Measurements from ENCODE around the gene DOCK4. TPM values are rescaled to one million over a fixed set of nuclear protein-coding genes. Genes with fewer than 3 reads are reported as not detected.
"Not testable (repeated sequence)": the region's sequence is repeated elsewhere in the genome, so short reads cannot be mapped to it uniquely, and the experiment has no call there.

DOCK4 gene
- under 1 TPM; 0.64 to 0.87 TPM for total RNA-seq

- peak within 1 kb of the TSS; percentile 86 for H3K27ac Mint-ChIP-seq
- H3K36me3 Mint-ChIP-seq, result peaks cover 2% of the 10 kb centered on the region
- H3K27me3 Mint-ChIP-seq, result peaks cover 36% of the 10 kb centered on the region
- H3K4me3 Mint-ChIP-seq, result peak within 1 kb of the TSS; percentile 87
- ATAC-seq (peak; percentile 94), DNase-seq (peak; percentile 99)
- no peaks in the 10 kb centered on the region for H3K9me3 Mint-ChIP-seq (ENCODE audit: low read depth)
- CTCF ChIA-PET, result interaction anchor here (1.2 to 1.3 kb wide), 3 partner anchors 8 to 454 kb away, joined by 3 to 5 read pairs (median 3); no protein-coding TSS in a partner anchor
- H3K4me1 Mint-ChIP-seq, result peaks cover 31% of the 10 kb centered on the region
Observed at GRCh38 chr7:112206238-112206990, at the start of gene DOCK4, which contains the start of gene ZNF277. Gene DOCK4, minus strand, starts transcription at chr7:112206399. Its CDS starts 261 bp downstream, at chr7:112206138. Gene ZNF277, plus strand, starts transcription at chr7:112206695. Its CDS starts 22 bp downstream, at chr7:112206717.

- DNase-seq, result no peak
- Mint-ChIP-seq H3K4me3 (no peak overlapping the region), H3K9me3 (ENCODE audit: low read depth) (no peaks in the 10 kb centered on the region), H3K27me3 (no peaks in the 10 kb centered on the region), H3K36me3 (peaks cover 3% of the 10 kb centered on the region), H3K4me1 (peaks cover 5% of the 10 kb centered on the region), H3K27ac (no peak overlapping the region)
- CTCF ChIA-PET, result no interaction called here
- ATAC-seq, result no peak
Observed at GRCh38 chr7:112255388-112255720, 49.2 kb upstream of the DOCK4 start.

- no peaks in the 10 kb centered on the region for H3K27me3 Mint-ChIP-seq
- CTCF ChIA-PET, result no interaction called here
- peaks cover 5% of the 10 kb centered on the region for H3K4me1 Mint-ChIP-seq
- ATAC-seq, result no peak
- H3K4me3 Mint-ChIP-seq, result no peak overlapping the region
- no peaks in the 10 kb centered on the region for H3K9me3 Mint-ChIP-seq (ENCODE audit: low read depth)
- H3K27ac Mint-ChIP-seq, result no peak overlapping the region
- H3K36me3 Mint-ChIP-seq, result peaks cover 3% of the 10 kb centered on the region
- DNase-seq, result no peak
Observed at GRCh38 chr7:112254709-112255387, 48.6 kb upstream of the DOCK4 start.

GRCh38 chr7:112254156-112254555 lies 48.0 kb upstream of the DOCK4 start:
- Mint-ChIP-seq H3K4me3 (no peak overlapping the region), H3K4me1 (peaks cover 5% of the 10 kb centered on the region), H3K36me3 (peaks cover 3% of the 10 kb centered on the region), H3K9me3 (ENCODE audit: low read depth) (no peaks in the 10 kb centered on the region), H3K27me3 (no peaks in the 10 kb centered on the region), H3K27ac (no peak overlapping the region)
- DNase-seq, result no peak
- no peak for ATAC-seq
- CTCF ChIA-PET, result no interaction called here

GRCh38 chr7:112252691-112253090 lies 46.5 kb upstream of the DOCK4 start:
- H3K27ac Mint-ChIP-seq, result no peak overlapping the region
- H3K4me3 Mint-ChIP-seq, result no peak overlapping the region
- ATAC-seq, result no peak
- no peaks in the 10 kb centered on the region for H3K9me3 Mint-ChIP-seq (ENCODE audit: low read depth)
- H3K36me3 Mint-ChIP-seq, result peaks cover 4% of the 10 kb centered on the region
- H3K4me1 Mint-ChIP-seq, result peaks cover 5% of the 10 kb centered on the region
- no peaks in the 10 kb centered on the region for H3K27me3 Mint-ChIP-seq
- no peak for DNase-seq
- CTCF ChIA-PET, result no interaction called here

GRCh38 chr7:112252141-112252540 lies 45.9 kb upstream of the DOCK4 start:
- H3K36me3 Mint-ChIP-seq, result peaks cover 4% of the 10 kb centered on the region
- no peak overlapping the region for H3K4me3 Mint-ChIP-seq
- no peak for ATAC-seq
- no peak for DNase-seq
- H3K9me3 Mint-ChIP-seq (ENCODE audit: low read depth), result no peaks in the 10 kb centered on the region
- H3K4me1 Mint-ChIP-seq, result peaks cover 5% of the 10 kb centered on the region
- H3K27ac Mint-ChIP-seq, result no peak overlapping the region
- CTCF ChIA-PET, result no interaction called here
- no peaks in the 10 kb centered on the region for H3K27me3 Mint-ChIP-seq

- H3K4me1 Mint-ChIP-seq; H3K36me3 Mint-ChIP-seq; H3K9me3 Mint-ChIP-seq (ENCODE audit: low read depth); H3K27me3 Mint-ChIP-seq; H3K27ac Mint-ChIP-seq; H3K4me3 Mint-ChIP-seq; ATAC-seq; DNase-seq; CTCF ChIA-PET: not testable (repeated sequence)
Observed at GRCh38 chr7:112249967-112250366, 43.8 kb upstream of the DOCK4 start.

GRCh38 chr7:112248598-112248997 lies 42.4 kb upstream of the DOCK4 start:
- Mint-ChIP-seq H3K4me1 (no peaks in the 10 kb centered on the region), H3K27me3 (no peaks in the 10 kb centered on the region), H3K4me3 (no peak overlapping the region), H3K36me3 (peaks cover 4% of the 10 kb centered on the region), H3K9me3 (ENCODE audit: low read depth) (no peaks in the 10 kb centered on the region), H3K27ac (no peak overlapping the region)
- DNase-seq (no peak), ATAC-seq (no peak)
- CTCF ChIA-PET, result no interaction called here

- H3K36me3 Mint-ChIP-seq, result peaks cover 2% of the 10 kb centered on the region
- H3K27ac Mint-ChIP-seq, result no peak overlapping the region
- H3K4me3 Mint-ChIP-seq, result no peak overlapping the region
- H3K9me3 Mint-ChIP-seq (ENCODE audit: low read depth), result peaks cover 2% of the 10 kb centered on the region
- CTCF ChIA-PET, result no interaction called here
- DNase-seq (no peak), ATAC-seq (no peak)
- no peaks in the 10 kb centered on the region for H3K27me3 Mint-ChIP-seq
- no peaks in the 10 kb centered on the region for H3K4me1 Mint-ChIP-seq
Observed at GRCh38 chr7:112238852-112239610, 32.8 kb upstream of the DOCK4 start.

- peaks cover 2% of the 10 kb centered on the region for H3K36me3 Mint-ChIP-seq
- H3K4me3 Mint-ChIP-seq, result no peak overlapping the region
- H3K4me1 Mint-ChIP-seq, result no peaks in the 10 kb centered on the region
Observed at GRCh38 chr7:112238330-112238729, 32.1 kb upstream of the DOCK4 start.

GRCh38 chr7:112236597-112236996 lies 30.4 kb upstream of the DOCK4 start:
- ATAC-seq, result no peak
- H3K36me3 Mint-ChIP-seq, result peaks cover 7% of the 10 kb centered on the region
- DNase-seq, result no peak
- H3K4me1 Mint-ChIP-seq, result no peaks in the 10 kb centered on the region
- peaks cover under 1% of the 10 kb centered on the region for H3K9me3 Mint-ChIP-seq (ENCODE audit: low read depth)
- no peaks in the 10 kb centered on the region for H3K27me3 Mint-ChIP-seq
- H3K27ac Mint-ChIP-seq, result no peak overlapping the region
- H3K4me3 Mint-ChIP-seq, result no peak overlapping the region
- CTCF ChIA-PET, result no interaction called here

More at GRCh38 chr7:112238330-112238729, 32.1 kb upstream of the DOCK4 start:
- Mint-ChIP-seq H3K9me3 (ENCODE audit: low read depth) (peaks cover 2% of the 10 kb centered on the region), H3K27me3 (no peaks in the 10 kb centered on the region), H3K27ac (no peak overlapping the region)
- DNase-seq (no peak), ATAC-seq (no peak)
- CTCF ChIA-PET, result no interaction called here

- Mint-ChIP-seq H3K4me1 (no peaks in the 10 kb centered on the region), H3K27ac (no peak overlapping the region), H3K36me3 (peaks cover 7% of the 10 kb centered on the region), H3K4me3 (no peak overlapping the region), H3K9me3 (ENCODE audit: low read depth) (no peaks in the 10 kb centered on the region), H3K27me3 (no peaks in the 10 kb centered on the region)
- DNase-seq (no peak), ATAC-seq (no peak)
- CTCF ChIA-PET, result no interaction called here
Observed at GRCh38 chr7:112234147-112234546, 27.9 kb upstream of the DOCK4 start.

GRCh38 chr7:112233048-112233697 lies 27.0 kb upstream of the DOCK4 start:
- Mint-ChIP-seq H3K9me3 (ENCODE audit: low read depth) (no peaks in the 10 kb centered on the region), H3K4me3 (no peak overlapping the region)
- ATAC-seq, result no peak

More at GRCh38 chr7:112233048-112233697, 27.0 kb upstream of the DOCK4 start:
- H3K27me3 Mint-ChIP-seq, result no peaks in the 10 kb centered on the region
- peaks cover 7% of the 10 kb centered on the region for H3K36me3 Mint-ChIP-seq
- no peak overlapping the region for H3K27ac Mint-ChIP-seq
- no peak for DNase-seq
- no peaks in the 10 kb centered on the region for H3K4me1 Mint-ChIP-seq
- CTCF ChIA-PET, result no interaction called here
